Aorta (tissue), 5 donors: ENCODE measurements around the gene MST1. TPM values are rescaled to one million over a fixed set of nuclear protein-coding genes. Genes with fewer than 3 reads are reported as not detected.

Source experiments
- ATAC-seq: fragments of 200-7000 bp; cut with Tn5 transposase; one replicate; pipeline ENCODE4 v1.9.1; 2022; ENCODE audit warnings: moderate library complexity; ENCODE audit not compliant: low FRiP score
- DNase-seq, 2 donors: peaks; one replicate each; pipeline ENCODE4 v3.0.0-alpha.2; 2020
- H3K27ac ChIP-seq, 2 donors: one replicate each; pipeline ENCODE4 v1.5.1; 2013; ENCODE audit warnings: low read length in 2 of 2, mild to moderate bottlenecking in 2 of 2, moderate library complexity in 2 of 2, control low read depth in 1 of 2, inconsistent platforms in 1 of 2, low read depth in 1 of 2
- H3K27me3 ChIP-seq, 2 donors: one replicate each; pipeline ENCODE4 v1.6.1; 2013; ENCODE audit warnings: control low read depth in 1 of 2, low read length in 1 of 2, mild to moderate bottlenecking in 1 of 2, moderate library complexity in 1 of 2; ENCODE audit not compliant: insufficient read depth in 2 of 2, control insufficient read depth in 1 of 2
- H3K36me3 ChIP-seq, 2 donors: one replicate each; pipeline ENCODE4 v1.6.1; 2013; ENCODE audit warnings: control low read depth in 1 of 2, low read length in 1 of 2, mild to moderate bottlenecking in 1 of 2; ENCODE audit not compliant: insufficient read depth in 2 of 2, control insufficient read depth in 1 of 2
- H3K4me1 ChIP-seq, 2 donors: one replicate each; pipeline ENCODE4 v1.6.1; 2013; ENCODE audit warnings: low read length in 2 of 2, control low read depth in 1 of 2, mild to moderate bottlenecking in 1 of 2, moderate library complexity in 1 of 2; ENCODE audit not compliant: insufficient read depth in 2 of 2, control insufficient read depth in 1 of 2
- H3K4me3 ChIP-seq, 2 donors: one replicate each; pipeline ENCODE4 v1.5.1; 2013; ENCODE audit warnings: low read length in 2 of 2, control low read depth in 1 of 2, mild to moderate bottlenecking in 1 of 2
- H3K9me3 ChIP-seq: one replicate; pipeline ENCODE4 v1.6.1; 2013; ENCODE audit warnings: mild to moderate bottlenecking, low read length; ENCODE audit not compliant: control insufficient read depth
- WGBS, 2 donors: extraction: QIAGEN DNeasy Blood & Tissue Kit; methylation state at CpG; one replicate each; pipeline ENCODE4 v1.1.7; 2013; 5-methylcytosine and 5-hydroxymethylcytosine counted together
- intact Hi-C, 2 donors: fragments of 100-400 bp; cut with DNase I; formaldehyde crosslinking; loops; one replicate each; pipeline versions ENCODE4 v1.14.2 to v1.15.0; 2022
- polyA plus RNA-seq, 2 donors: library from polyadenylated mRNA; stranded (reverse); fragments of 200-250 nt; gene quantifications; one replicate each; pipeline ENCODE4 v1.2.3, GENCODE V29; 2013
- total RNA-seq, 2 donors: library from RNA; stranded (reverse); fragmentation: NEBNext Ultra II Directional; extraction: Animal tissue kit (Norgen Biotek cat#: 25700); gene quantifications; one replicate each; pipeline ENCODE4 v1.2.1, GENCODE V29; 2021
- donor health status: healthy with polysubstance abuse.
- donor health status: Bipolar disorder and iron deficiency.
- donor health status: DM: no; HTN: no; CAD: no.
- donor health status: DM: no; HTN: no; CAD: no.
- donor health status: DM: yes; HTN: yes; CAD: no.

The MST1 gene
- total and polyA plus RNA-seq, 4 donors = 4.5 to 64.7 (median 11.1) TPM

DNA sequence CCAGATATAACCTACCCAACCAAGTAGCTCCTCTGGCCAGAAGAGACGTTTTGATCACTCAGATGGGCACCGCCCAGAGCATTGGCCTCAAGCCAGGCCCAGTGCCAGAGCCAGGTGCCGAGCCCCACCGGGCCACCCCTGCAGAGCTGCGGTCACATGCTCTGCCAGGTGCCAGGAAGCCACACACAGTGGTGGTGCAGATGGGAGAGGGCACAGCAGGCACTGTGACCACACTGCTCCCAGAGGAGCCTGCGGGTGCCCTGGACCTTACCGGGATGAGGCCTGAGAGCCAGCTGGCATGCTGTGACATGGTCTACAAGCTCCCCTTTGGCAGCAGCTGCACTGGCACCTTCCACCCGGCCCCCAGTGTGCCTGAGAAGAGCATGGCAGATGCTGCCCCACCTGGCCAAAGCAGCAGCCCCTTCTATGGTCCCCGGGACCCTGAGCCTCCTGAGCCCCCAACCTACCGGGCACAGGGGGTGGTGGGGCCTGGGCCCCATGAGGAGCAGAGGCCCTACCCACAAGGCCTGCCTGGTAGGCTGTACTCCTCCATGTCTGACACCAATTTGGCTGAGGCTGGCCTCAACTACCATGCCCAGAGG lies 34.2 kb downstream of the MST1 start:
- 77 to 84% methylated on average over 10 of the region's 10 CpGs for WGBS, 2 donors
- no peak for ATAC-seq
- intact Hi-C loops = no loop called here

DNA sequence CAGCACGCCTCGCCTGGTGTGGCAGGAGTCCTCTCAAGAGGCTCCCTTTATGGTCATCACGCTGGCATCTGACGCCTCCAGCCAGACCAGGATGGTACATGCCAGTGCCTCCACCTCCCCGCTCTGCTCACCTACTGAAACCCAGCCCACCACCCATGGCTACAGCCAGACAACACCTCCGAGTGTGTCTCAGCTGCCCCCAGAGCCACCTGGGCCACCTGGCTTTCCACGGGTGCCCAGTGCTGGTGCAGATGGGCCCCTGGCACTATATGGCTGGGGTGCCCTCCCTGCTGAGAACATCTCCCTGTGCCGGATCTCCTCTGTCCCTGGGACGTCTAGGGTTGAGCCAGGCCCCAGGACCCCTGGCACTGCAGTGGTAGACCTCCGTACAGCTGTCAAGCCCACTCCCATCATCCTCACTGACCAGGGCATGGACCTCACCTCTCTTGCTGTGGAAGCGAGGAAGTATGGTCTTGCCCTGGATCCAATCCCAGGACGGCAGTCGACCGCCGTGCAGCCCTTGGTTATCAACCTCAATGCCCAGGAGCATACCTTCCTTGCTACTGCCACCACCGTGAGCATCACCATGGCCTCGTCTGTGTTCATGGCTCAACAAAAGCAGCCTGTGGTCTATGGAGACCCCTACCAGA lies 35.0 kb downstream of the MST1 start:
- intact Hi-C loops = no loop called here
- Histone ChIP-seq H3K27ac (no peak overlapping the region), H3K36me3 (no peaks in the 10 kb centered on the region), H3K4me3 (no peak overlapping the region), H3K9me3 (no peaks in the 10 kb centered on the region), H3K27me3 (no peaks in the 10 kb centered on the region), H3K4me1 (no peaks in the 10 kb centered on the region)
- 90 to 95% methylated on average over 17 of the region's 17 CpGs for WGBS, 2 donors
- no peak for ATAC-seq
- DNase-seq = no peak

More for the DNA sequence above, 34.2 kb downstream of the MST1 start:
- Histone ChIP-seq H3K27me3 (no peaks in the 10 kb centered on the region), H3K4me1 (no peaks in the 10 kb centered on the region), H3K4me3 (no peak overlapping the region), H3K27ac (no peak overlapping the region), H3K36me3 (no peaks in the 10 kb centered on the region), H3K9me3 (no peaks in the 10 kb centered on the region)
- DNase-seq = no peak

- Histone ChIP-seq H3K36me3 (no peaks in the 10 kb centered on the region), H3K27me3 (no peaks in the 10 kb centered on the region), H3K27ac (no peak overlapping the region), H3K4me1 (no peaks in the 10 kb centered on the region), H3K4me3 (no peak overlapping the region), H3K9me3 (no peaks in the 10 kb centered on the region)
- intact Hi-C loops = no loop called here
- DNase-seq (no peak), ATAC-seq (no peak)
- WGBS, 2 donors = 63 to 70% methylated on average over 8 of the region's 8 CpGs
Measured at GRCh38 chr3:49653621-49654020, 35.7 kb downstream of the MST1 start.

DNA sequence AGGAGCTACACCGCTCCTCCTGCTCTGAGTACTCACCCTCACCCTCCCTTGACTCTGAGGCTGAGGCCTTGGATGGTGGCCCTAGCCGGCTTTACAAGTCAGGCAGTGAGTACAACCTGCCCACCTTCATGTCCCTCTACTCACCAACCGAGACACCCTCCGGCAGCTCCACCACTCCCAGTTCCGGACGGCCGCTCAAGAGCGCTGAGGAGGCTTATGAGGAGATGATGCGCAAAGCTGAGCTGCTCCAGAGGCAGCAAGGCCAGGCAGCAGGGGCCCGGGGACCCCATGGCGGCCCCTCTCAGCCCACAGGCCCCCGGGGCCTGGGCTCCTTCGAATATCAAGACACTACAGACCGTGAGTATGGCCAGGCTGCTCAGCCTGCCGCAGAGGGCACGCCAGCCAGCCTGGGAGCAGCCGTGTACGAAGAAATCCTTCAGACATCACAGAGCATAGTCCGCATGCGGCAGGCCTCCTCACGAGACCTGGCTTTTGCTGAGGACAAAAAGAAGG lies 36.3 kb downstream of the MST1 start:
- H3K9me3 ChIP-seq = no peaks in the 10 kb centered on the region
- DNase-seq (no peak), ATAC-seq (no peak)
- no peaks in the 10 kb centered on the region for H3K27me3 ChIP-seq
- WGBS, 2 donors = 88 to 92% methylated on average over 21 of the region's 21 CpGs
- H3K27ac ChIP-seq = no peak overlapping the region
- no peaks in the 10 kb centered on the region for H3K4me1 ChIP-seq
- H3K36me3 ChIP-seq = no peaks in the 10 kb centered on the region
- no peak overlapping the region for H3K4me3 ChIP-seq
- intact Hi-C loops = no loop called here

DNA sequence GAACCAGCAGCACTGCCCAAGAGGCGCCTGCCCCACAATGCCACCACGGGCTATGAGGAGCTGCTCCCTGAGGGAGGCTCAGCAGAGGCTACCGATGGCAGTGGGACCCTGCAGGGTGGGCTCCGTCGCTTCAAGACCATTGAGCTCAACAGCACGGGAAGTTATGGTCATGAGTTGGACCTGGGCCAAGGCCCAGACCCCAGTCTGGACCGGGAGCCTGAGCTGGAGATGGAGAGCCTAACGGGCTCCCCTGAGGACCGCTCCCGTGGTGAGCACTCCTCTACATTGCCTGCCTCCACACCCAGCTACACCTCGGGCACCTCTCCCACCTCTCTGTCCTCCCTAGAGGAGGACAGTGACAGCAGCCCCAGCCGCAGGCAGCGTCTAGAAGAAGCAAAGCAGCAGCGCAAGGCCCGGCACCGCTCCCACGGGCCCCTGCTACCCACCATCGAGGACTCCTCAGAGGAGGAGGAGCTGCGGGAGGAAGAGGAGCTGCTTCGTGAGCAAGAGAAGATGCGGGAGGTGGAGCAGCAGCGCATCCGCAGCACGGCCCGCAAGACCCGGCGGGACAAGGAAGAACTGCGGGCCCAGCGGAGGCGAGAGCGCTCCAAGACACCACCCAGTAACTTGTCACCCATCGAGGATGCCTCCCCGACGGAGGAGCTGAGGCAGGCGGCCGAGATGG lies 36.9 kb downstream of the MST1 start:
- H3K36me3 ChIP-seq = no peaks in the 10 kb centered on the region
- 90 to 91% methylated on average over 30 to 36 of the region's 36 CpGs for WGBS, 2 donors
- no peaks in the 10 kb centered on the region for H3K9me3 ChIP-seq
- no peak overlapping the region for H3K27ac ChIP-seq
- no peak for ATAC-seq
- no peaks in the 10 kb centered on the region for H3K27me3 ChIP-seq
- intact Hi-C loops = no loop called here
- no peaks in the 10 kb centered on the region for H3K4me1 ChIP-seq
- no peak overlapping the region for H3K4me3 ChIP-seq
- no peak for DNase-seq

- Histone ChIP-seq H3K4me1 (no peaks in the 10 kb centered on the region), H3K27ac (no peak overlapping the region)
- WGBS, 2 donors = 72 to 75% methylated on average over 8 of the region's 8 CpGs
Measured at GRCh38 chr3:49650637-49651036, 38.6 kb downstream of the MST1 start.

GRCh38 chr3:49650177-49650576 lies 39.1 kb downstream of the MST1 start:
- Histone ChIP-seq H3K9me3 (no peaks in the 10 kb centered on the region), H3K36me3 (no peaks in the 10 kb centered on the region), H3K27me3 (no peaks in the 10 kb centered on the region), H3K27ac (no peak overlapping the region), H3K4me1 (no peaks in the 10 kb centered on the region), H3K4me3 (no peak overlapping the region)
- intact Hi-C loops = no loop called here
- 94 to 100% methylated on average over 1 of the region's 1 CpG for WGBS, 2 donors
- ATAC-seq (no peak), DNase-seq (no peak)

More at GRCh38 chr3:49650637-49651036, 38.6 kb downstream of the MST1 start:
- ATAC-seq (no peak), DNase-seq (no peak)
- intact Hi-C loops = no loop called here
- H3K9me3 ChIP-seq = no peaks in the 10 kb centered on the region
- H3K4me3 ChIP-seq = no peak overlapping the region
- no peaks in the 10 kb centered on the region for H3K27me3 ChIP-seq
- H3K36me3 ChIP-seq = no peaks in the 10 kb centered on the region

DNA sequence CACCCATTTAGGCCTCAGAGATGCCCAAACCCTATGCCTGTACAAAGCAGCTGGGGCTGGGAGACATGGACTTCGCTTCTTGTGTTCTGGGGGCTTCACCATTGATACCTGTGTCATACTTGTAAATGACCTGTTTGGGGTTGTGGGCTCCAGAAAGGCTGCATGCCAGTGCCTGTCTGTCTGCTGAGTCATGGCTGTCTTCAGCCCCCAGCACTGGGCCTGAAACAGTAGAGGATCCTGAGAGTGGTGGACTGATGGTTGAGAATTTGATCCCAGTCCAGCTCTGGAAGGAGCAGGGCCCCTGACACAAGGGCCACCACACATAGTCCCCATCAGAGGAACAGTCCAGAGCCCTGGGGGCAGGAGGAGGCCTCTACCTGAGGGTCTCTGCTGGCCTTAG lies 39.7 kb downstream of the MST1 start:
- ATAC-seq (no peak), DNase-seq (no peak)
- Histone ChIP-seq H3K27me3 (no peaks in the 10 kb centered on the region), H3K4me3 (no peak overlapping the region), H3K36me3 (no peaks in the 10 kb centered on the region), H3K9me3 (no peaks in the 10 kb centered on the region), H3K4me1 (no peaks in the 10 kb centered on the region), H3K27ac (no peak overlapping the region)
- 96 to 100% methylated on average over 1 of the region's 1 CpG for WGBS, 2 donors
- intact Hi-C loops = no loop called here
